Measurements from ENCODE around the gene ACVR1. TPM values are rescaled to one million over a fixed set of nuclear protein-coding genes. Genes with fewer than 3 reads are reported as not detected.
"Not testable (repeated sequence)": the region's sequence is repeated elsewhere in the genome, so short reads cannot be mapped to it uniquely, and the experiment has no call there.

ACVR1 gene
- total RNA-seq, 1 donor from 2014 or later, result 5.5 TPM

DNA sequence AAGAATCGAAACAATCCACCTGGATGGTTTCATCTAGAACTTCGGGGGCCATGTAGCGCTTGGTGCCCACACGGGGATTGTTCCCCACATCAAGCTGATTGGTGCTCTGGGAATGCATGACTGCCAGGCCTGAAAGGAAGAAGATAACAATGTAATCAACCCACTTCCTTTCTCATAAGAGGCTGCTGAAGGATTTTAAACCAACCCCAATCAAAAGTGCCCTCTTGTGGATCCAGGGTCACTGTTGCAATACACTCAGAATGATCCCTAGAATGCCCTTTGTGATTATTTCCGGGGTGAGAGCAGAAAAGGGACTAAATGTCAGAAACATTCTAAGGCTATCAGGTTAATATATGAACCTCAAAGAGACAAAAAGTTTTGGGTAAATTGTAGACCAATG, 115.2 kb downstream of the ACVR1 start:
- no peak overlapping the region for H3K4me3 ChIP-seq (ENCODE audit: low read depth, low read length)
- no peak for DNase-seq (ENCODE audit: low read depth)
- TF ChIP-seq, protein P1, sequence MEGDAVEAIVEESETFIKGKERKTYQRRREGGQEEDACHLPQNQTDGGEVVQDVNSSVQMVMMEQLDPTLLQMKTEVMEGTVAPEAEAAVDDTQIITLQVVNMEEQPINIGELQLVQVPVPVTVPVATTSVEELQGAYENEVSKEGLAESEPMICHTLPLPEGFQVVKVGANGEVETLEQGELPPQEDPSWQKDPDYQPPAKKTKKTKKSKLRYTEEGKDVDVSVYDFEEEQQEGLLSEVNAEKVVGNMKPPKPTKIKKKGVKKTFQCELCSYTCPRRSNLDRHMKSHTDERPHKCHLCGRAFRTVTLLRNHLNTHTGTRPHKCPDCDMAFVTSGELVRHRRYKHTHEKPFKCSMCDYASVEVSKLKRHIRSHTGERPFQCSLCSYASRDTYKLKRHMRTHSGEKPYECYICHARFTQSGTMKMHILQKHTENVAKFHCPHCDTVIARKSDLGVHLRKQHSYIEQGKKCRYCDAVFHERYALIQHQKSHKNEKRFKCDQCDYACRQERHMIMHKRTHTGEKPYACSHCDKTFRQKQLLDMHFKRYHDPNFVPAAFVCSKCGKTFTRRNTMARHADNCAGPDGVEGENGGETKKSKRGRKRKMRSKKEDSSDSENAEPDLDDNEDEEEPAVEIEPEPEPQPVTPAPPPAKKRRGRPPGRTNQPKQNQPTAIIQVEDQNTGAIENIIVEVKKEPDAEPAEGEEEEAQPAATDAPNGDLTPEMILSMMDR (conservative IDR thresholded peaks at IDR 0.05; ENCODE audit: low read depth, low read length), result no peak

GRCh38 chr2:157759855-157760254, 116.3 kb downstream of the ACVR1 start:
- TF ChIP-seq, protein P1 (conservative IDR thresholded peaks at IDR 0.05; ENCODE audit: low read depth, low read length), result no peak

DNA sequence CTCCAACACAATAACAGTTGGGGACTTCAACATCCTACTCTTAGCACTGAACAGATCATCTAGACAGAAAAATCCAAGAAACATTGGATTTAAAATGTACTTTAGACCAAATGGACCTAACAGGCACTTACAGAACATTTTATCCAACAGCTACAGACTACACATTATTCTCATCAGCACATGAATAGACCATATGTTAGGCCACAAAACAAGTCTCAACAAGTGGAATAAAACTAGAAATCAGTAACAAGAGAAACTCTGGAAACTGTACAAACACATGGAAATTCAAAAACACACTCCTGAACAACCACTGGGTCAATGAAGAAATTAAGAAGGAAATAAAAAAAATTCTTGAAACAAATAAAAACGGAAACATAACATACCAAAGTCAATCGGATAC, 117.5 kb downstream of the ACVR1 start:
- DNase-seq (ENCODE audit: low read depth), result no peak
- TF ChIP-seq, protein P1 (conservative IDR thresholded peaks at IDR 0.05; ENCODE audit: low read depth, low read length), result no peak

More at GRCh38 chr2:157759855-157760254, 116.3 kb downstream of the ACVR1 start:
- no peak for DNase-seq (ENCODE audit: low read depth)
- H3K4me3 ChIP-seq (ENCODE audit: low read depth, low read length), result no peak overlapping the region

GRCh38 chr2:157757500-157757899, 118.6 kb downstream of the ACVR1 start:
- TF ChIP-seq, protein P1 (conservative IDR thresholded peaks at IDR 0.05; ENCODE audit: low read depth, low read length), result no peak
- no peak overlapping the region for H3K4me3 ChIP-seq (ENCODE audit: low read depth, low read length)
- no peak for DNase-seq (ENCODE audit: low read depth)

More for the DNA sequence above, 117.5 kb downstream of the ACVR1 start:
- H3K4me3 ChIP-seq (ENCODE audit: low read depth, low read length), result no peak overlapping the region

DNA sequence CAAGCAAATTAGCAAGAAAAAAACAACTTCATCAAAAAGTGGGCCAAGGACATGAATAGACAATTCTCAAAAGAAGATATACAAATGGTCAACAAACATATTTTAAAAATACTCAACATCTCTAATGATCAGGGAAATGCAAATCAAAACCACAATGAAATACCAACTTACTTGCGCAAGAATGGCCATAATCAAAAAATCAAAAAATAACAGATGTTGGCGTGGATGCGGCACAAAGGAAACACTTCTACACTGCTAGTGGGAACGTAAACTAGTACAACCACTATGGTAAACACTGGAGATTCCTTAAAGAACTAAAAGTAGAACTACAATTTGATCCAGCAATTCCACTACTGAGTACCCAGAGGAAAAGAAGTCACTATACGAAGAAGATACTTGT, 119.7 kb downstream of the ACVR1 start:
- H3K4me3 ChIP-seq (ENCODE audit: low read depth, low read length); DNase-seq (ENCODE audit: low read depth): not testable (repeated sequence)

DNA sequence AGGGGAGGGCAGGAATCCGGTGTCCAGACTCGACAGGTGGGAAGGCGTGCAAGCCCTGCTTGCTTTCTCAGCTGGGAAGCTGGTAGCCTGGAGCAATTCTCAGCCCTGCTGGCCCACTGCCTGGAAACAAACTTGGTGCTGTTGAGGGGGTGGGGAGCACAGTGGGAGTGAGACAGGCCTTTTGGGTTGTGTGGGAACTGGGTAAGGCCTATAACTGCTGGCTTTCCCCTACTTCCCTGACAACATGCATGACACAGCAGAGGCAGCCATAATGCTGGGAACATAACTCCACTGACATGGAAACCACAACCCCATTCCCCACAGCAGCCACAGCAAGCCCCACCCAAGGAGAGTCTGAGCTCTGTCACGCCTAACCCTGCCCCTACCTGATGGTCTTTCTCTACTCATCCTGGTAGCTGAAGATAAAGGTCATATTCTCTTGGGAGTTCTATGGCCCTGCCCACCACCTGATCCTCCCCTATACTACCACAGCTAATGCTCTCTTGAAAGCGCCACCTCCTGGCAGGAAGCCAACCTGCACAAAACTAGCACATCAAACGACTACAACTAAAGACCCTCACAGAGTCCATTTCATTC, 124.6 kb downstream of the ACVR1 start:
- no peak overlapping the region for H3K4me3 ChIP-seq (ENCODE audit: low read depth, low read length)
- DNase-seq (ENCODE audit: low read depth), result peak; percentile 18
- TF ChIP-seq, protein P1 (conservative IDR thresholded peaks at IDR 0.05; ENCODE audit: low read depth, low read length), result peak; percentile 40

- no peak overlapping the region for H3K4me3 ChIP-seq (ENCODE audit: low read depth, low read length)
- no peak for DNase-seq (ENCODE audit: low read depth)
- TF ChIP-seq, protein P1 (conservative IDR thresholded peaks at IDR 0.05; ENCODE audit: low read depth, low read length), result no peak
Measured at GRCh38 chr2:157749684-157750083, 126.4 kb downstream of the ACVR1 start.

All from epithelial cell of proximal tubule (primary cell).